ENCODE measurements around the gene RNF175.

Gene RNF175

DNA sequence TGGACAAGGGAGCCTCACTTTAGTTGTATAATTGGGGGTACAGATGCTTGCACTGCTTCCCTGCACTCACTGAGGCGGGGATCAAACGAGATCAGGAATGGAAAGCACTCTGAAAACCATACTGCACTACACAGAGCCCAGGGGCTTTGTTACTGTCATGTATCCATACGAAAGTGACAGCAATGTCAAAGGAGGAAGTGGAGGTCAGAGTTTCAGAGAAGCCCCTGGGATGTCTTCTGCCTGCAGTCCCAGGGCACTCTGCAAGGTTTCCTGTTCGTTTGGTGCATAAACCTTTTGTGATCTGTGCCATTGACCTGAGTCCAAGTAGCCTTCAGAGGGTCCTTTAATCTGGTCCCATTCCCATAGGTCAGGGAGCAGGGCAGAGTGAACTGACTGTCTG lies 31.2 kb downstream of the RNF175 start:
- no peak for DNase-seq (ENCODE audit: extremely low read depth, low read depth)

DNA sequence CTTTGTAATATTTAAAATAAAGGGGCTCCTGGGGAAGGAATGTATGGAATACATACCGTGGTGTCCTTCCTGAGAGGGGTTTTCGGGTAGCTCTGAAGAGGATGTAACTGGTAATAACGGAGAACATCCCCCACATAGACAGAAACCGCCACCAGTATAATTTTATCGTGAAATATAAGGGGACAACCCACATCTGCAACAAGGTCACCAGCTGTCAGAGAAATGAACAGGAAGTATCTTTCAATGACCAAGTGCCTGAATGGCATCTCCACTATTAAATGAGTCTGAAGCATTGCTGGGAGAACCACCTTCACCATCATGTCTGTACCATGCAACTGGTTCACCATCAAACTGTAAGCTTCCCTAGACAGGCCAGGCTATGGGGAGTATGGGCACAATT lies 31.7 kb downstream of the RNF175 start:
- TF ChIP-seq, protein P1, sequence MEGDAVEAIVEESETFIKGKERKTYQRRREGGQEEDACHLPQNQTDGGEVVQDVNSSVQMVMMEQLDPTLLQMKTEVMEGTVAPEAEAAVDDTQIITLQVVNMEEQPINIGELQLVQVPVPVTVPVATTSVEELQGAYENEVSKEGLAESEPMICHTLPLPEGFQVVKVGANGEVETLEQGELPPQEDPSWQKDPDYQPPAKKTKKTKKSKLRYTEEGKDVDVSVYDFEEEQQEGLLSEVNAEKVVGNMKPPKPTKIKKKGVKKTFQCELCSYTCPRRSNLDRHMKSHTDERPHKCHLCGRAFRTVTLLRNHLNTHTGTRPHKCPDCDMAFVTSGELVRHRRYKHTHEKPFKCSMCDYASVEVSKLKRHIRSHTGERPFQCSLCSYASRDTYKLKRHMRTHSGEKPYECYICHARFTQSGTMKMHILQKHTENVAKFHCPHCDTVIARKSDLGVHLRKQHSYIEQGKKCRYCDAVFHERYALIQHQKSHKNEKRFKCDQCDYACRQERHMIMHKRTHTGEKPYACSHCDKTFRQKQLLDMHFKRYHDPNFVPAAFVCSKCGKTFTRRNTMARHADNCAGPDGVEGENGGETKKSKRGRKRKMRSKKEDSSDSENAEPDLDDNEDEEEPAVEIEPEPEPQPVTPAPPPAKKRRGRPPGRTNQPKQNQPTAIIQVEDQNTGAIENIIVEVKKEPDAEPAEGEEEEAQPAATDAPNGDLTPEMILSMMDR (IDR thresholded peaks at IDR 0.05; ENCODE audit: low read depth, low read length) = no peak
- no peak for DNase-seq (ENCODE audit: extremely low read depth, low read depth)

More for the DNA sequence above, 31.2 kb downstream of the RNF175 start:
- TF ChIP-seq, protein P1 (IDR thresholded peaks at IDR 0.05; ENCODE audit: low read depth, low read length) = no peak

DNA sequence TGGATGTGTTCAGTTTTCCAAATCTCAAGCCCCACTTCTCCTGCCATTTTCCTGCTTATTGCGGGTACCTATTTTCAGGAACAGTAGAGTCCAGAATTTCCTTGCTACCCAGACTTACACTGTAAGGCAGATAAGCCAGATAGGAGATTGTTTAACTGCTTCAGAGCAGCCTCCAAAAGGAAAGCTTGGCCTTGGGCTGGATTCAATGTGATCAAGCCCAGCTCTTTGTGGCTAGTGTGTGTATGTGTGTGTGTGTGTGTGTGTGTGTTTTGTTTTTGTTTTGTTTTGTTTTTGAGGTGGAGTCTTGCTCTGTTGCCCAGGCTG lies 34.0 kb downstream of the RNF175 start:
- DNase-seq (ENCODE audit: extremely low read depth, low read depth) = no peak
- TF ChIP-seq, protein P1 (IDR thresholded peaks at IDR 0.05; ENCODE audit: low read depth, low read length) = no peak

DNA sequence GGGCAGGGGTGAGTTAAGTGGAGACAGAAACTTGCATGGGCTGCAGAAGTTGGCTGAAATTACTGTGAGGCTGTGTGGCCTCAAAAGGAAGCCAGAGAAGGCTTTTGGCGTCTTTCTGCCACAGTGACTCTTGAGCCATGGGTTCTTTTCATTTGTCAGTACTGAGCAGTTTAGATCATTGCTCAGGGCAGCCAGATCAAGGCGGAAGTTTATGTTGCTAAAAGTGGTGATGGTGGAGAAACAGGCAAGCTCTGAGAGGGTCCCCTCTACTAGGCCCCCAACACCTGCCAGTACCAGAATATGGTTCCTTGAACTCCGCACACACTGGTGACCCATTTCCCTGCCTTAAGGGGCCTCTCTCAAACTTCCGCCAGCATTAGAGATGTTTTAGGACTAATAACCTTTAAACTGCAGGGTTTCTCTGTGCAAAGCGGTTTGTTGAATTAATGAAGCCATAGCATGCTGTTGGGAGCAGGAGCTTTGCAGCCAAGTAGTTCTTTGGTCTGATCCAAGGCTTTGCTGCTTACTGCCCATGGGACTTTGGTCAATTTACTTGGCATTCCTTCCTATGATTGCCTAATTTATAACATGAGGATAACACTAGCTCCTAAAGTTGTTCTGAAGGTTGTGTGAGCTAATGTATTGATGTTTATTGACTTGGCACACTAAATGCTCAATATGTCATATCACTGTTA lies 34.5 kb downstream of the RNF175 start:
- no peak for DNase-seq (ENCODE audit: extremely low read depth, low read depth)
- TF ChIP-seq, protein P1 (IDR thresholded peaks at IDR 0.05; ENCODE audit: low read depth, low read length) = no peak

DNA sequence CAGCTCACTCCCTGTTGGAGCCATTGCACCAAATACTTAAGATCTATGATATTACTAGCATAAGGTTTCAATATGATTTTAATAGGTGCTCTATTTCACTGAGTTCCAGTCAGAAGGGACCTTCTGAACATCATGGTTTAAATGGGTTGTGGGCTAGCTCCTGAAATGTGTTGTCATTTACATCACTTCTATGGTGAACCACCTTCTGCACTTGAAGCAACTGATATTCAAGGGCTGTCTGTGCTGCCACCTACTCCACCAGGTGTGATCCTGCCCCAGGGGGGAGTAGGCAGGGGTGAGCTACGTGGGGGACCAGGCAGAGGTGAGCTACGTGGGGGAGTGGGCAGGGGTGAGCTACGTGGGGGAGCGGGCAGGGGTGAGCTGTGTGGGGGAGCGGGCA lies 35.2 kb downstream of the RNF175 start:
- DNase-seq (ENCODE audit: extremely low read depth, low read depth) = no peak
- TF ChIP-seq, protein P1 (IDR thresholded peaks at IDR 0.05; ENCODE audit: low read depth, low read length) = no peak

DNA sequence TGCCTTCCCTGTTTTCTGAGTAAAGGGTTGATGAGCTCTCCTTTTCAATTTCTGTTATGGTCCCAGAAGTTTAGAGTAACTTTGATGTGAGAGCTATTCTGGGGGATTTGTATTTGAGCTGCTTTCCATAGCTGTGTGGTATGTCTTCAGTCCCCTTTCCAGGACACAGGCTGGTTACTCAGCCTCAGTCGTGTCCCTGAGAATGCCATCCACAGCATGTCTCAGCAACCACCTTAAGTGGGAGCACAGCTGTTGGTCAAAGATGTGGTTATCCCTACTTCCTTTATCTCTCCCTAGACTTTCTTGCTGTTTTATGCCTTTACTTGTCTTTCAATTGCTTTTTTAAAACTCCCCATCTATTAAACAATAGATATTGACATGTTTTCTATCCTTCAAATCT lies 37.8 kb downstream of the RNF175 start:
- DNase-seq (ENCODE audit: extremely low read depth, low read depth) = no peak
- TF ChIP-seq, protein P1 (IDR thresholded peaks at IDR 0.05; ENCODE audit: low read depth, low read length) = no peak

DNA sequence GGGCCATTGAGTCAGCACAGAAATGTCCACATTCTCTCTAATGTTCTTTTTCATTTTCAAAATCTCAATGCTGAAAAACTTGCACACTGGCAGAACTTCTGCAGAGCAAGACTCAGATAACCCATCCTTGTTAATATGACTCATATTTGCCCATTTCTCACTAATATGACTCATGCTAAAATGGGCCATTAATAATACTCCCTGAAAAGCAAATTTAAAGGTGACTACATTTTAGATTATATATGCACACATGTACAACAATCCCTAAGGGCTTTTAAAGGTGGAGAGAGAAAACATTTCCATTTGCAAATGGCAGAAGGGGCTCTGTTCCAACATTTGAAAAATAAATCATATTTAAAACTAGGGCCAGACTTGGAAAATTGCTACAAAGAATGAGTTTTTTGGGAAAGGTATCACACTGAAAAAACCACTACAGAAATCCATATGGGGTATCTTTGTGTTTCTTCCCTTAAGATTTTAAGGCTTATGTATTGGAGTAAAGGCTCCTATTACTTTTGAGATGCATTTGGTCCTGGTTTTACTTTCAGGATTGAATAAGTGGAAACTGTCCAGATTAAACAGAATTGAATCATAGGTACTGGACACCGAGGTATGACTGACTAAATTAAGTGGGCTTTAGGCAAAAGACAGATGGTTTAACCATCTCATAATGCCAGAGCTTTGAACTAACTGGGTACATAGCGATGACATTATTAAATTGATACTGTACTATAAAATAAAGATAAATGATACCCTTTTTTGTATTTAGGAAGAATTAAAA lies 45.8 kb downstream of the RNF175 start:
- DNase-seq (ENCODE audit: extremely low read depth, low read depth) = no peak
- TF ChIP-seq, protein P1 (IDR thresholded peaks at IDR 0.05; ENCODE audit: low read depth, low read length) = no peak
